Testis (tissue), 3 donors: Measurements from ENCODE around the gene ARID3A. TPM values are rescaled to one million over a fixed set of nuclear protein-coding genes. Genes with fewer than 3 reads are reported as not detected.

ENCODE experiments used
- DNase-seq: peaks from one replicate; pipeline ENCODE4 v3.0.0-alpha.2; 2019
- H3K27ac ChIP-seq, 2 donors: fragments of 200-600 bp; sonication (generic); one replicate each; pipeline ENCODE4 v1.5.1; 2019
- H3K27me3 ChIP-seq: fragments of 200-600 bp; sonication (generic); one replicate; pipeline ENCODE4 v1.5.1; 2019
- H3K36me3 ChIP-seq: fragments of 200-600 bp; sonication (generic); one replicate; pipeline ENCODE4 v1.5.1; 2017; ENCODE audit warnings: low read depth; ENCODE audit errors: missing control alignments
- H3K4me1 ChIP-seq: fragments of 200-600 bp; sonication (generic); one replicate; pipeline ENCODE4 v1.5.1; 2019
- H3K4me3 ChIP-seq, 2 donors: fragments of 200-600 bp; sonication (generic); one replicate each; pipeline ENCODE4 v1.5.1; 2017 to 2019
- H3K9me3 ChIP-seq: fragments of 200-600 bp; sonication (generic); one replicate; pipeline ENCODE4 v1.5.1; 2017
- CTCF ChIP-seq, 3 experiments: fragments of 450-650 bp in 2 of 3; fragments of 200-600 bp in 1 of 3; sonication (generic) in 1 of 3; IDR thresholded peaks; one replicate each; pipeline ENCODE4 v1.5.1; 2016 to 2019; ENCODE audit warnings: antibody characterized with exemption in 3 of 3, mild to moderate bottlenecking in 2 of 3, moderate library complexity in 1 of 3
- POLR2A ChIP-seq: fragments of 450-650 bp; IDR thresholded peaks from one replicate; pipeline ENCODE4 v1.6.1; 2017; ENCODE audit warnings: antibody characterized with exemption, mild to moderate bottlenecking, moderate library complexity
- WGBS, 2 donors: methylation state at CpG; one replicate each; pipeline ENCODE4 v1.1.5; 2018; 5-methylcytosine and 5-hydroxymethylcytosine counted together
- intact Hi-C: fragments of 100-400 bp; cut with DNase I; formaldehyde crosslinking; loops from one replicate; pipeline ENCODE4 v1.15.1; 2023; ENCODE audit warnings: low total_unique reads
- polyA plus RNA-seq: library from polyadenylated mRNA; stranded (reverse); fragments of 350-450 nt; fragmentation: Illumina TruSeq; extraction: RNeasy Lipid Tissue Mini Kit (QIAGEN cat#74804); gene quantifications from one replicate; pipeline ENCODE4 v1.2.3, GENCODE V29; 2014; ENCODE audit warnings: low read depth, low replicate concordance; ENCODE audit not compliant: insufficient read depth
- total RNA-seq, 2 donors: library from RNA; depleted of rRNA; stranded (reverse); fragments of >200 nt; gene quantifications; one replicate each; pipeline ENCODE4 v1.2.3, GENCODE V29; 2016

Gene ARID3A
- total and polyA plus RNA-seq, 3 donors from 2014 or later = 15.3 to 38.2 (median 26.5) TPM

GRCh38 chr19:964761-965694, 39.2 kb downstream of the ARID3A start:
- TF ChIP-seq POLR2A (no peak), CTCF (IDR thresholded peaks at IDR 0.05) (no peak)
- DNase-seq = no peak
- no peaks in the 10 kb centered on the region for H3K36me3 ChIP-seq
- H3K27ac ChIP-seq = no peak overlapping the region
- H3K4me1 ChIP-seq = no peaks in the 10 kb centered on the region
- intact Hi-C loops = no loop called here
- no peaks in the 10 kb centered on the region for H3K27me3 ChIP-seq
- 86 to 99% methylated on average over 4 to 19 of the region's 19 CpGs for WGBS, 2 donors
- no peak overlapping the region for H3K4me3 ChIP-seq
- no peaks in the 10 kb centered on the region for H3K9me3 ChIP-seq

DNA sequence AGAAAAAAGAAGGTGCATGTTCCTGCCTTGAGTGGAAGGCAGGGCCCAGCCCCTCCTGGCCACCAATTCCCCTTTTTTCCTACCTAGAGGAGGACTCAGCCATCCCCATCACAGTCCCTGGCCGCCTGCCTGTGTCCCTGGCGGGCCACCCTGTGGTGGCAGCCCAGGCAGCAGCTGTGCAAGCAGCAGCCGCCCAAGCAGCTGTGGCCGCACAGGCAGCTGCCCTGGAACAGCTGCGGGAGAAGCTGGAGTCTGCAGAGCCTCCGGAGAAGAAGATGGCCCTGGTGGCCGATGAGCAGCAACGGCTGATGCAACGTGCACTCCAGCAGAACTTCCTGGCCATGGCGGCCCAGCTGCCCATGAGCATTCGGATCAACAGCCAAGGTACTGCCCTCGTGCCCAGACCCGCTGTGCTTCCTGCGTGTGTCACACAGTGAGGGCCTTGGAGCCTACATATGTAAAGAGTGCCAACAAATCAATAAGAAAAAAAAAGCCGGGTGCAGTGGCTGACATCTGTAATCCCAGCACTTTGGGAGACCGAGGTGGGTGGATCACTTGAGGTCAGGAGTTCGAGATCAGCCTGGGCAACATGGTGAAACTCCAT, 40.8 kb downstream of the ARID3A start:
- DNase-seq = no peak
- Histone ChIP-seq H3K9me3 (no peaks in the 10 kb centered on the region), H3K36me3 (no peaks in the 10 kb centered on the region), H3K27ac (no peak overlapping the region), H3K4me3 (no peak overlapping the region), H3K27me3 (no peaks in the 10 kb centered on the region), H3K4me1 (no peaks in the 10 kb centered on the region)
- intact Hi-C loops = no loop called here
- TF ChIP-seq CTCF (IDR thresholded peaks at IDR 0.05) (no peak), POLR2A (no peak)
- WGBS, 2 donors = 81 to 88% methylated on average over 11 to 17 of the region's 17 CpGs

- intact Hi-C loops = no loop called here
- Histone ChIP-seq H3K27ac (no peak overlapping the region), H3K27me3 (no peaks in the 10 kb centered on the region), H3K4me3 (no peak overlapping the region), H3K4me1 (no peaks in the 10 kb centered on the region), H3K9me3 (no peaks in the 10 kb centered on the region), H3K36me3 (no peaks in the 10 kb centered on the region)
- 97 to 98% methylated on average over 10 to 14 of the region's 14 CpGs for WGBS, 2 donors
- TF ChIP-seq POLR2A = no peak
- TF ChIP-seq CTCF (IDR thresholded peaks at IDR 0.05) = peak; percentile 25 to 64 (median 53)
- DNase-seq = no peak
Observed at GRCh38 chr19:970695-971094, 44.9 kb downstream of the ARID3A start.

- Histone ChIP-seq H3K9me3 (no peaks in the 10 kb centered on the region), H3K36me3 (no peaks in the 10 kb centered on the region), H3K27me3 (no peaks in the 10 kb centered on the region), H3K4me1 (no peaks in the 10 kb centered on the region), H3K4me3 (no peak overlapping the region), H3K27ac (no peak overlapping the region)
- intact Hi-C loops = no loop called here
- no peak for DNase-seq
- WGBS, 2 donors = 93 to 97% methylated on average over 9 to 24 of the region's 24 CpGs
- TF ChIP-seq CTCF (IDR thresholded peaks at IDR 0.05) = no peak
- no peak for TF ChIP-seq POLR2A
Observed at GRCh38 chr19:971795-972194, 46.0 kb downstream of the ARID3A start.
